K562 (cell line): Measurements from ENCODE around the gene CHST14. TPM values are rescaled to one million over a fixed set of nuclear protein-coding genes. Genes with fewer than 3 reads are reported as not detected.

Experiments
- CXXC5 ChIP-seq: fragments of 250-450 bp; sonication (Bioruptor Pico); IDR thresholded peaks from 2 replicates; pipeline ENCODE4 v1.8.0; 2022; ENCODE audit warnings: inconsistent platforms, mild to moderate bottlenecking, moderate library complexity
- ELF1 ChIP-seq: fragments of 200-800 bp; sonication (Bioruptor generic); IDR thresholded peaks from 2 replicates; pipeline ENCODE4 v1.6.1; 2016; ENCODE audit warnings: missing genetic modification characterization, missing compliant biosample characterization
- ETV1 ChIP-seq: fragments of 450-650 bp; conservative IDR thresholded peaks from 2 replicates; pipeline ENCODE4 v1.6.1; 2016; ENCODE audit warnings: missing genetic modification characterization, control low read depth, low read depth, missing compliant biosample characterization
- KDM4B ChIP-seq, 2 experiments: fragments of 450-650 bp in 1 of 2; sonication (generic) in 1 of 2; IDR thresholded peaks; 2 replicates each; pipeline ENCODE4 v1.6.1; 2016 to 2017; ENCODE audit warnings: borderline replicate concordance in 2 of 2, antibody characterized with exemption in 1 of 2, low read depth in 1 of 2, mild to moderate bottlenecking in 1 of 2
- MIER1 ChIP-seq: fragments of 450-650 bp; IDR thresholded peaks from 2 replicates; pipeline ENCODE4 v1.6.1; 2016; ENCODE audit warnings: antibody characterized with exemption, mild to moderate bottlenecking, low read depth
- PRPF4 ChIP-seq: fragments of 200-400 bp; formaldehyde crosslinking; IDR thresholded peaks from one replicate; pipeline ENCODE4 v1.6.1; 2017; ENCODE audit warnings: low read length, low read depth, mild to moderate bottlenecking; ENCODE audit not compliant: insufficient read depth, poor library complexity, severe bottlenecking
- SRSF3 ChIP-seq: fragments of 200-400 bp; formaldehyde crosslinking; IDR thresholded peaks from 2 replicates; pipeline ENCODE4 v1.6.1; 2016; ENCODE audit warnings: mild to moderate bottlenecking, low read length, moderate library complexity; ENCODE audit not compliant: insufficient read depth
- polyA plus RNA-seq, 8 experiments: library from polyadenylated mRNA; depleted of rRNA in 4 of 8; stranded (reverse) in 5 of 8; unstranded in 3 of 8; fragments of >200 nt; fragmentation: Nextera tagmentation in 2 of 8; fragmentation: Illumina TruSeq in 1 of 8; extraction: Ambion mirVana in 2 of 8; extraction: Trizol in 1 of 8; gene quantifications; 2 replicates each; pipeline versions ENCODE4 v1.2.1 to v1.2.3, GENCODE V29; 2011 to 2014; ENCODE audit warnings: inconsistent platforms in 1 of 8, missing spikeins in 1 of 8
- total RNA-seq, 7 experiments: library from RNA; depleted of rRNA in 6 of 7; stranded (reverse); fragments of >200 nt in 6 of 7; fragmentation: Illumina TruSeq in 2 of 7; extraction: Trizol in 2 of 7; gene quantifications; 2 replicates each; pipeline versions ENCODE4 v1.2.1 to v1.2.3, GENCODE V29; 2011 to 2021; ENCODE audit warnings: low replicate concordance in 1 of 7
- TF ChIP-seq, protein P1 (sequence below): sonication (generic); formaldehyde crosslinking; IDR thresholded peaks from 2 replicates; pipeline ENCODE4 v1.8.0; 2022; ENCODE audit warnings: missing genetic modification reagents, mild to moderate bottlenecking, borderline replicate concordance

The CHST14 gene
- total and polyA plus RNA-seq, 9 of the 15 experiments (the other 6 are each of a cell fraction or from before 2014, with no cell fraction given) = 1.6 to 12.1 (median 4.5) TPM

DNA sequence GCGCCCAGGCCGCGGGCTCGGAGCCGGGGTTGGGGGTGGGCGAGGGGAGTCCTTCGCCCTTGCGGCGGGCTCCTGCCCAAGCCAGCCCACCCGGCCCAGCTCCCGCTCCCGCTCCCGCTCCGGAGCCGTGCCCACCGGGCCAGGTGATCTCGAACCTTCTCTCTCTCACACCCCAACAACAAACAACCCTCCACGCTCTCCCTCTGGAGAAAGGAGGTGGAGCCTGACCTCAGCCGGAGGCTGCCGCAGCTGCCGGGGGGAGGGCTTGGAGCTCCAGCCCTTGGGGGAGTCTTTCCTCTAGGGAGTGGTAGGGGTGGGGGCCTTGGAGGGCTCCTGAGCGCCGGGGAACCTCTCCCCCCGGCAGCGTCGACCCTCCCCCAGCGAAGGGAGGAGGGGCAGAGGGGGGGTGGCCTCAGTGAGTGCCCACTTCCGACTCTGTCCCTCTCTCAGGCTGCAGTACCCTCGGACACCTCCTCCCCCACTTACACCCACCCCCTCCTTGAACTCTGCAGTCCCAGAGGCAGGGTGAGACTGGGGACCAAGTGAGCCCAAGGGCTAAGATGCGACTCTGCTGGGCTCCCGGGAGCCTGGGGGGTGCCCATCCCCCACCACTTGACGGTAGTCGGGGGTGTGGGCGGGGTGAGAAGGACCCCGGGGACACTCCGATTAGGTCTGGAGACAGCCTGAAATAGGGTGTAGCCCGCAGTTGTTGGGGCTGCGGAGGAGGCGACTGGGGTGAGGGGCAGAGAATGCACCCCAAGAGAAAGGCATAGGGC is 34.5 kb upstream of the CHST14 start (continued):
- TF ChIP-seq, protein P1, sequence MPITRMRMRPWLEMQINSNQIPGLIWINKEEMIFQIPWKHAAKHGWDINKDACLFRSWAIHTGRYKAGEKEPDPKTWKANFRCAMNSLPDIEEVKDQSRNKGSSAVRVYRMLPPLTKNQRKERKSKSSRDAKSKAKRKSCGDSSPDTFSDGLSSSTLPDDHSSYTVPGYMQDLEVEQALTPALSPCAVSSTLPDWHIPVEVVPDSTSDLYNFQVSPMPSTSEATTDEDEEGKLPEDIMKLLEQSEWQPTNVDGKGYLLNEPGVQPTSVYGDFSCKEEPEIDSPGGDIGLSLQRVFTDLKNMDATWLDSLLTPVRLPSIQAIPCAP (CRISPR knock-in tag) = no peak
- no peak for TF ChIP-seq ELF1 (tag)
- peak; percentile 53; the same call in 1 of the 2 replicates for TF ChIP-seq ETV1
- no peak for TF ChIP-seq MIER1
- TF ChIP-seq SRSF3 = no peak
- 0 out of 4 replicates have a peak, but pooled peaks of 1 of the 2 experiments have one; percentile 32 for TF ChIP-seq KDM4B (IDR thresholded peaks at IDR 0.05; ENCODE audit: borderline replicate concordance in 2 of 2, low read depth in 1 of 2)
- TF ChIP-seq PRPF4 = no peak
- no peak for TF ChIP-seq CXXC5 (CRISPR knock-in tag)
- TF ChIP-seq, all 486 proteins: peak for 37
